Mammary epithelial cell (primary cell): ENCODE measurements around the gene PVALEF.

ENCODE experiments used
- EZH2 ChIP-seq: IDR thresholded peaks from 2 replicates; pipeline ENCODE4 v1.6.1; 2012; ENCODE audit warnings: low read length, inconsistent platforms, borderline replicate concordance
- TF ChIP-seq, protein P1 (sequence below), 2 donors: IDR thresholded peaks in 1 of 2; conservative IDR thresholded peaks in 1 of 2; 2 replicates each; pipeline ENCODE4 v1.5.1; 2011 to 2012; ENCODE audit warnings: inconsistent platforms in 2 of 2, low read length in 2 of 2, mild to moderate bottlenecking in 2 of 2, control low read depth in 1 of 2, low read depth in 1 of 2; ENCODE audit not compliant: insufficient read depth in 1 of 2; ENCODE audit errors: extremely low read depth in 1 of 2

DNA sequence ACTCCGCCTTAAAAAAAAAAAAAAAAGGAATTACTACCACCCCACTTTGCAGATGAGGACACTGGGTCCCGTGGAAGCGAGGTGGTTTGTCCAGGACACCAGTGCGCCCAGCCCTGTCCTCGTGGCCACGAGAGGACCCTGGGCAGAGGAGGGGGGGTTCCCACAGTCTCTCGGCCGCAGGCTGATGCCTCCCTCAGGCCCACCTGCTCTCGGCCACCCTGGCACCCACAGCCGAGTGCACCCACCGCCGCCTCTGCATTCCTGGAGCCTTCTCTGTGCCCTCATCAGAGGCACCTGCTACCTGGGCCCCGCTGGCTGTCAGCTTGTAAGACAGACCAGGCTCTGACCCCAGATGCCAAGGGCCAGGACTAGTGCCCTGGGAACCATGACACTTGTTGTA, 28.1 kb upstream of the PVALEF start:
- TF ChIP-seq, protein P1, sequence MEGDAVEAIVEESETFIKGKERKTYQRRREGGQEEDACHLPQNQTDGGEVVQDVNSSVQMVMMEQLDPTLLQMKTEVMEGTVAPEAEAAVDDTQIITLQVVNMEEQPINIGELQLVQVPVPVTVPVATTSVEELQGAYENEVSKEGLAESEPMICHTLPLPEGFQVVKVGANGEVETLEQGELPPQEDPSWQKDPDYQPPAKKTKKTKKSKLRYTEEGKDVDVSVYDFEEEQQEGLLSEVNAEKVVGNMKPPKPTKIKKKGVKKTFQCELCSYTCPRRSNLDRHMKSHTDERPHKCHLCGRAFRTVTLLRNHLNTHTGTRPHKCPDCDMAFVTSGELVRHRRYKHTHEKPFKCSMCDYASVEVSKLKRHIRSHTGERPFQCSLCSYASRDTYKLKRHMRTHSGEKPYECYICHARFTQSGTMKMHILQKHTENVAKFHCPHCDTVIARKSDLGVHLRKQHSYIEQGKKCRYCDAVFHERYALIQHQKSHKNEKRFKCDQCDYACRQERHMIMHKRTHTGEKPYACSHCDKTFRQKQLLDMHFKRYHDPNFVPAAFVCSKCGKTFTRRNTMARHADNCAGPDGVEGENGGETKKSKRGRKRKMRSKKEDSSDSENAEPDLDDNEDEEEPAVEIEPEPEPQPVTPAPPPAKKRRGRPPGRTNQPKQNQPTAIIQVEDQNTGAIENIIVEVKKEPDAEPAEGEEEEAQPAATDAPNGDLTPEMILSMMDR (conservative IDR thresholded peaks at IDR 0.05 in 1 of 2, IDR thresholded peaks at IDR 0.05 in 1 of 2; ENCODE audit: extremely low read depth in 1 of 2, insufficient read depth in 1 of 2, low read depth in 1 of 2, low read length in 2 of 2): no peak
- TF ChIP-seq EZH2: no peak
